Activated naive CD4-positive, alpha-beta T cell treated with anti-CD3 and anti-CD28 coated beads, Interleukin-2, amount 50 U/mL, for 16 hours (primary cell): ENCODE results near the gene HNRNPM.
"Not testable (repeated sequence)": the region's sequence is repeated elsewhere in the genome, so short reads cannot be mapped to it uniquely, and the experiment has no call there.

ENCODE experiments used
- DNase-seq: peaks from one replicate; pipeline ENCODE4 v3.0.0-alpha.2; 2020

Gene HNRNPM

GRCh38 chr19:8444677-8445487 is at the start of gene HNRNPM:
Gene HNRNPM, plus strand, starts transcription at chr19:8444975. Its CDS starts 24 bp downstream, at chr19:8444999.
- DNase-seq, result peak; percentile 100

- no peak for DNase-seq
Observed at GRCh38 chr19:8395621-8396082, 49.1 kb upstream of the HNRNPM start.

- DNase-seq, result no peak
Observed at GRCh38 chr19:8396185-8396562, 48.6 kb upstream of the HNRNPM start.

- peak; percentile 73 for DNase-seq
Observed at GRCh38 chr19:8396563-8397203, 48.1 kb upstream of the HNRNPM start.

- no peak for DNase-seq
Observed at GRCh38 chr19:8397271-8397670, 47.5 kb upstream of the HNRNPM start.

- no peak for DNase-seq
Observed at GRCh38 chr19:8397746-8398310, 46.9 kb upstream of the HNRNPM start.

GRCh38 chr19:8398311-8398771 is 46.4 kb upstream of the HNRNPM start:
- no peak for DNase-seq

GRCh38 chr19:8399681-8400188 is 45.0 kb upstream of the HNRNPM start:
- no peak for DNase-seq

- no peak for DNase-seq
Observed at GRCh38 chr19:8401981-8402411, 42.8 kb upstream of the HNRNPM start.

- DNase-seq, result no peak
Observed at GRCh38 chr19:8403098-8403819, 41.5 kb upstream of the HNRNPM start.

GRCh38 chr19:8403820-8404109 is 41.0 kb upstream of the HNRNPM start:
- DNase-seq, result no peak

- DNase-seq, result no peak
Observed at GRCh38 chr19:8404391-8405151, 40.2 kb upstream of the HNRNPM start.

GRCh38 chr19:8410718-8411117 is 34.1 kb upstream of the HNRNPM start:
- DNase-seq, result not testable (repeated sequence)

- peak; percentile 96 for DNase-seq
Observed at GRCh38 chr19:8412783-8413628, 31.8 kb upstream of the HNRNPM start, which contains the start of gene MARCHF2. Gene MARCHF2, plus strand, starts transcription at chr19:8413305. Its CDS starts 8,536 bp downstream, at chr19:8421841.

GRCh38 chr19:8413629-8413995 is 31.2 kb upstream of the HNRNPM start:
- DNase-seq, result no peak

GRCh38 chr19:8416796-8417195 is 28.0 kb upstream of the HNRNPM start:
- no peak for DNase-seq

- DNase-seq, result no peak
Observed at GRCh38 chr19:8421484-8422461, 23.0 kb upstream of the HNRNPM start.

GRCh38 chr19:8423817-8424223 is 21.0 kb upstream of the HNRNPM start:
- no peak for DNase-seq

GRCh38 chr19:8425331-8425730 is 19.4 kb upstream of the HNRNPM start:
- DNase-seq, result not testable (repeated sequence)

GRCh38 chr19:8426283-8426682 is 18.5 kb upstream of the HNRNPM start:
- DNase-seq, result no peak
